GM23338 (cell line): Measurements from ENCODE around the gene THUMPD3. TPM values are rescaled to one million over a fixed set of nuclear protein-coding genes. Genes with fewer than 3 reads are reported as not detected.

Experiments
- ATAC-seq: fragments of 200-7000 bp; cut with Tn5 transposase; 3 replicates; pipeline ENCODE4 v1.9.1; 2020
- DNase-seq: peaks from one replicate; pipeline ENCODE4 v3.0.0-alpha.2; 2015; ENCODE audit warnings: low spot score
- H2AFZ ChIP-seq: fragments of 200-600 bp; sonication (generic); 2 replicates; pipeline ENCODE4 v1.8.0; 2016; ENCODE audit warnings: antibody characterized with exemption, mild to moderate bottlenecking, moderate library complexity
- H3F3A ChIP-seq: fragments of 200-600 bp; sonication (generic); replicated peaks from 2 replicates; pipeline ENCODE4 v1.8.0; 2017; ENCODE audit warnings: antibody characterized with exemption, mixed run types, low read depth
- H3K27ac ChIP-seq: fragments of 200-600 bp; sonication (generic); 2 replicates; pipeline ENCODE4 v1.6.1; 2016; ENCODE audit warnings: low read depth
- H3K27me3 ChIP-seq: fragments of 200-600 bp; sonication (generic); 2 replicates; pipeline ENCODE4 v1.8.0; 2016; ENCODE audit warnings: mild to moderate bottlenecking, mixed run types, moderate library complexity; ENCODE audit not compliant: insufficient read depth
- H3K36me3 ChIP-seq: fragments of 200-600 bp; sonication (generic); 2 replicates; pipeline ENCODE4 v1.8.0; 2016; ENCODE audit warnings: mild to moderate bottlenecking; ENCODE audit not compliant: insufficient read depth
- H3K4me1 ChIP-seq: fragments of 200-600 bp; sonication (generic); 2 replicates; pipeline ENCODE4 v1.8.0; 2016; ENCODE audit warnings: mild to moderate bottlenecking, moderate library complexity; ENCODE audit not compliant: insufficient read depth
- H3K4me2 ChIP-seq: fragments of 200-600 bp; sonication (generic); 2 replicates; pipeline ENCODE4 v1.7.1; 2017; ENCODE audit warnings: mixed run types
- H3K4me3 ChIP-seq: fragments of 200-600 bp; sonication (generic); 2 replicates; pipeline ENCODE4 v1.6.1; 2016; ENCODE audit warnings: mixed run types
- H3K79me2 ChIP-seq: fragments of 200-600 bp; sonication (generic); replicated peaks from 2 replicates; pipeline ENCODE4 v1.8.0; 2017; ENCODE audit warnings: mild to moderate bottlenecking; ENCODE audit not compliant: insufficient read depth
- H3K9me2 ChIP-seq: fragments of 200-600 bp; sonication (generic); 2 replicates; pipeline ENCODE4 v1.8.0; 2017; ENCODE audit not compliant: insufficient read depth
- H4K20me1 ChIP-seq: fragments of 200-600 bp; sonication (generic); replicated peaks from 2 replicates; pipeline ENCODE4 v1.8.0; 2017; ENCODE audit warnings: mild to moderate bottlenecking; ENCODE audit not compliant: insufficient read depth
- H3K27ac Mint-ChIP-seq: 2 replicates; pipeline ENCODE4 v1.8.0; 2020; ENCODE audit warnings: inconsistent platforms, mild to moderate bottlenecking, moderate library complexity, mixed read lengths
- H3K27me3 Mint-ChIP-seq: 3 replicates; pipeline ENCODE4 v1.8.0; 2022; ENCODE audit warnings: low read depth, mild to moderate bottlenecking, moderate library complexity, mixed read lengths, inconsistent platforms; ENCODE audit not compliant: insufficient read depth, poor library complexity
- H3K36me3 Mint-ChIP-seq: 3 replicates; pipeline ENCODE4 v1.8.0; 2021; ENCODE audit warnings: low read depth, mild to moderate bottlenecking, inconsistent platforms, moderate library complexity, mixed read lengths
- H3K4me1 Mint-ChIP-seq: 3 replicates; pipeline ENCODE4 v1.8.0; 2020; ENCODE audit warnings: mild to moderate bottlenecking, inconsistent platforms, mixed read lengths
- H3K4me3 Mint-ChIP-seq: 3 replicates; pipeline ENCODE4 v1.8.0; 2021; ENCODE audit warnings: moderate library complexity, mild to moderate bottlenecking, inconsistent platforms, mixed read lengths
- H3K9me3 Mint-ChIP-seq: 3 replicates; pipeline ENCODE4 v1.8.0; 2020; ENCODE audit warnings: moderate library complexity, mild to moderate bottlenecking, inconsistent platforms, mixed read lengths
- JUNB ChIP-seq: IDR thresholded peaks from one replicate; pipeline ENCODE4 v1.6.1; 2016; ENCODE audit warnings: antibody characterized with exemption; ENCODE audit not compliant: unreplicated experiment
- NANOG ChIP-seq: IDR thresholded peaks from 2 replicates; pipeline ENCODE4 v1.6.1; 2016; ENCODE audit warnings: antibody characterized with exemption, borderline replicate concordance
- POLR2AphosphoS5 ChIP-seq: IDR thresholded peaks from 2 replicates; pipeline ENCODE4 v1.6.1; 2016; ENCODE audit warnings: antibody characterized with exemption, low read depth
- STAT1 ChIP-seq: IDR thresholded peaks from one replicate; pipeline ENCODE4 v1.6.1; 2016; ENCODE audit warnings: antibody characterized with exemption; ENCODE audit not compliant: unreplicated experiment
- ZNF114 ChIP-seq: fragments of 250-450 bp; sonication (Bioruptor Pico); IDR thresholded peaks from 2 replicates; pipeline ENCODE4 v1.5.0; 2020; ENCODE audit warnings: mild to moderate bottlenecking, moderate library complexity
- ZNF462 ChIP-seq: fragments of 250-450 bp; sonication (Bioruptor Pico); IDR thresholded peaks from 2 replicates; pipeline ENCODE4 v1.5.0; 2020; ENCODE audit warnings: mild to moderate bottlenecking, moderate library complexity
- polyA plus RNA-seq: library from polyadenylated mRNA; unstranded; fragments of >200 nt; fragmentation: Nextera tagmentation; extraction: Ambion mirVana; gene quantifications from 2 replicates; pipeline ENCODE4 v1.2.1, GENCODE V29; 2016
- total RNA-seq: library from RNA; depleted of rRNA; stranded (reverse); fragments of >200 nt; shearing (Covaris generic); gene quantifications from 2 replicates; pipeline ENCODE4 v1.2.3, GENCODE V29; 2014
- TF ChIP-seq, protein P1 (sequence below): IDR thresholded peaks from 2 replicates; pipeline ENCODE4 v1.6.1; 2016; ENCODE audit warnings: antibody characterized with exemption

THUMPD3 gene
- total and polyA plus RNA-seq, 2 experiments from 2014 or later = 30.1 to 54.1 TPM

DNA sequence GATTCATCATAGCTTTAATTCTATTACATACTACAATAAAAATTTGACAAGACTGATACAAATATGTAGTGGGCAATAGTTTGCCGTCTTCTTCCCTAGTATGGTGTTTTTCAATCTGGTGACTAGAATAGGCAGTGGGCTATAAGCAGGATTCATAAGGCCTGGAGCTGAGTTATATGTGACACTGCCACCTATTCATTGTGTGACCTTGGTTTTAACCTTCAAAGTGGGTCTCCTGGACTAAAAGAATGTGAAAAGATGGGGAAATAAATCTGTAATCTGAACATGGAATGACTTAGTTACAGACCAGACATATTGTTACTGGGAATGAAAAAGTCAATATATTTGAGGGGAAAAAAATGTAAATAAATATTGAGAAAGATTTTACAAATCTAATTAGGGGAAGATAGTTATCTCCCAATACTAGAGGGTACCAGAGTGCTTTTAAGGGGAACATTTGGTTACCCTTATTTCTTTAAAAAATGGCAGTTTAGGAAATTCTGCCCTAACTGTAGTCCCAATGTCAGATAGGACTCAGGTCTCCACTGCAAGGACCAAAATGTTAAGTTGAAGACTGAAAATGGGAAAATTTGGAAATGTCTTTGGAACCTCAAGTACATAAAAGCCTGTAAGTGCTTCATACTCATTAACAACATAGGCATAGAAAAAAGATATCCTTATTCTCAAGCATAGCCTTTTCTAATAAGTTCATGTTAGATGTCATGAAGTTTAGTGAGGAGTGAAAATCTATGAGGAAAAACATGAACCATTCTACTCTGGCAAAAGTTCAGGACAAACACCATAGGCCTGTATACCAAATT lies 23.9 kb downstream of the THUMPD3 start (continued):
- no peak for TF ChIP-seq NANOG
- no peak for TF ChIP-seq JUNB
- no peak for TF ChIP-seq STAT1
- TF ChIP-seq POLR2AphosphoS5 = no peak; the same call in 1 of the 2 replicates
- TF ChIP-seq ZNF462 (CRISPR knock-in tag) = no peak
- TF ChIP-seq, protein P1, sequence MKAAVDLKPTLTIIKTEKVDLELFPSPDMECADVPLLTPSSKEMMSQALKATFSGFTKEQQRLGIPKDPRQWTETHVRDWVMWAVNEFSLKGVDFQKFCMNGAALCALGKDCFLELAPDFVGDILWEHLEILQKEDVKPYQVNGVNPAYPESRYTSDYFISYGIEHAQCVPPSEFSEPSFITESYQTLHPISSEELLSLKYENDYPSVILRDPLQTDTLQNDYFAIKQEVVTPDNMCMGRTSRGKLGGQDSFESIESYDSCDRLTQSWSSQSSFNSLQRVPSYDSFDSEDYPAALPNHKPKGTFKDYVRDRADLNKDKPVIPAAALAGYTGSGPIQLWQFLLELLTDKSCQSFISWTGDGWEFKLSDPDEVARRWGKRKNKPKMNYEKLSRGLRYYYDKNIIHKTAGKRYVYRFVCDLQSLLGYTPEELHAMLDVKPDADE = no peak
- no peak for TF ChIP-seq ZNF114 (CRISPR knock-in tag)

GRCh38 chr3:9387322-9387655 lies 24.4 kb downstream of the THUMPD3 start:
- no peak overlapping the region for H2AFZ ChIP-seq
- no peaks in the 10 kb centered on the region for H3K27me3 ChIP-seq
- peak overlapping the region; percentile 75 for H3K27ac ChIP-seq
- DNase-seq (no peak), ATAC-seq (no peak)
- H3K9me2 ChIP-seq = no peaks in the 10 kb centered on the region
- no peak for TF ChIP-seq ZNF462 (CRISPR knock-in tag)
- H3K4me3 Mint-ChIP-seq = no peak overlapping the region
- no peaks in the 10 kb centered on the region for H3K4me1 ChIP-seq
- H4K20me1 ChIP-seq = peaks cover 15% of the 10 kb centered on the region
- H3K79me2 ChIP-seq = peaks cover 31% of the 10 kb centered on the region
- H3F3A ChIP-seq = peaks cover 34% of the 10 kb centered on the region; the same call in 1 of the 2 replicates
- H3K4me1 Mint-ChIP-seq = peaks cover 4% of the 10 kb centered on the region
- no peak overlapping the region for H3K4me3 ChIP-seq
- peaks cover 95% of the 10 kb centered on the region for H3K36me3 Mint-ChIP-seq
- no peaks in the 10 kb centered on the region for H3K9me3 Mint-ChIP-seq
- H3K36me3 ChIP-seq = peaks cover 45% of the 10 kb centered on the region
- H3K27me3 Mint-ChIP-seq = peaks cover 2% of the 10 kb centered on the region
- no peak overlapping the region; the same call in 1 of the 2 replicates for H3K27ac Mint-ChIP-seq
- no peak overlapping the region for H3K4me2 ChIP-seq
